Calu3 (cell line): Measurements from ENCODE around the gene ARTN. TPM values are rescaled to one million over a fixed set of nuclear protein-coding genes. Genes with fewer than 3 reads are reported as not detected.

Experiments used
- BruUV-seq: library from RNA; stranded (reverse); fragments of 400-500 nt; replicated peaks from 2 replicates; lab custom pipeline; 2021; lab: Mats Ljungman, UMichigan
- CTCF ChIA-PET: fragments of 300-600 bp; sonication (Branson Sonifier 250); formaldehyde crosslinking; loops from one replicate; lab custom pipeline; 2022; ENCODE audit warnings: antibody characterized with exemption; lab: Charles Lee
- DNase-seq: peaks from one replicate; pipeline ENCODE4 v3.0.0; 2022
- H3K27ac Mint-ChIP-seq: one replicate; pipeline ENCODE4 v1.8.0; 2022; ENCODE audit warnings: mixed read lengths; ENCODE audit not compliant: unreplicated experiment
- H3K27me3 Mint-ChIP-seq: one replicate; pipeline ENCODE4 v1.8.0; 2022; ENCODE audit warnings: mixed read lengths; ENCODE audit not compliant: unreplicated experiment
- H3K36me3 Mint-ChIP-seq: one replicate; pipeline ENCODE4 v1.8.0; 2022; ENCODE audit warnings: mild to moderate bottlenecking, moderate library complexity, mixed read lengths; ENCODE audit not compliant: insufficient read depth, unreplicated experiment
- H3K4me1 Mint-ChIP-seq: one replicate; pipeline ENCODE4 v1.8.0; 2022; ENCODE audit warnings: mild to moderate bottlenecking, low read depth, mixed read lengths; ENCODE audit not compliant: unreplicated experiment
- H3K4me3 Mint-ChIP-seq: one replicate; pipeline ENCODE4 v1.8.0; 2022; ENCODE audit warnings: mild to moderate bottlenecking, low read depth, moderate library complexity, mixed read lengths; ENCODE audit not compliant: unreplicated experiment
- H3K9me3 Mint-ChIP-seq: one replicate; pipeline ENCODE4 v1.8.0; 2022; ENCODE audit warnings: low read depth, mixed read lengths; ENCODE audit not compliant: unreplicated experiment
- CTCF ChIP-seq: fragments of 200-600 bp; IDR thresholded peaks from one replicate; pipeline ENCODE4 v1.8.0; 2022; ENCODE audit warnings: antibody characterized with exemption; ENCODE audit not compliant: unreplicated experiment
- intact Hi-C: fragments of 100-400 bp; cut with micrococcal nuclease; formaldehyde crosslinking; loops from one replicate; pipeline ENCODE4 v1.10.0; 2022; ENCODE audit not compliant: unreplicated experiment
- total RNA-seq: library from RNA; stranded (reverse); gene quantifications from 2 replicates; pipeline ENCODE4 v1.2.3, GENCODE V29; 2022

The ARTN gene
- total RNA-seq, 1 experiment from 2014 or later, result 1.4 TPM

GRCh38 chr1:43956234-43956633 lies 22.6 kb downstream of the ARTN start:
- no peak for DNase-seq
- Mint-ChIP-seq H3K36me3 (no peaks in the 10 kb centered on the region), H3K27me3 (no peaks in the 10 kb centered on the region), H3K27ac (no peak overlapping the region), H3K4me3 (no peak overlapping the region), H3K4me1 (no peaks in the 10 kb centered on the region), H3K9me3 (no peaks in the 10 kb centered on the region)
- CTCF ChIA-PET, result interaction anchor here (0.6 kb wide), 1 partner anchor 434 kb away, joined by 3 read pairs; no protein-coding TSS in a partner anchor
- TF ChIP-seq CTCF, result no peak
- BruUV-seq, result no TSS peak
- intact Hi-C loops, result no loop called here

GRCh38 chr1:43957407-43958040 lies 23.9 kb downstream of the ARTN start:
- CTCF ChIA-PET, result no interaction called here
- H3K36me3 Mint-ChIP-seq, result no peaks in the 10 kb centered on the region

GRCh38 chr1:43958351-43959255 lies 25.0 kb downstream of the ARTN start:
- Mint-ChIP-seq H3K4me1 (no peaks in the 10 kb centered on the region), H3K36me3 (no peaks in the 10 kb centered on the region), H3K4me3 (no peak overlapping the region), H3K27me3 (no peaks in the 10 kb centered on the region), H3K27ac (no peak overlapping the region), H3K9me3 (no peaks in the 10 kb centered on the region)
- no peak for TF ChIP-seq CTCF
- CTCF ChIA-PET, result no interaction called here
- intact Hi-C loops, result no loop called here
- DNase-seq, result no peak
- BruUV-seq, result no TSS peak

More at GRCh38 chr1:43957407-43958040, 23.9 kb downstream of the ARTN start:
- no peak overlapping the region for H3K4me3 Mint-ChIP-seq
- TF ChIP-seq CTCF, result no peak
- BruUV-seq, result no TSS peak
- DNase-seq, result no peak
- H3K27me3 Mint-ChIP-seq, result no peaks in the 10 kb centered on the region
- H3K27ac Mint-ChIP-seq, result no peak overlapping the region
- intact Hi-C loops, result no loop called here
- no peaks in the 10 kb centered on the region for H3K4me1 Mint-ChIP-seq
- no peaks in the 10 kb centered on the region for H3K9me3 Mint-ChIP-seq

DNA sequence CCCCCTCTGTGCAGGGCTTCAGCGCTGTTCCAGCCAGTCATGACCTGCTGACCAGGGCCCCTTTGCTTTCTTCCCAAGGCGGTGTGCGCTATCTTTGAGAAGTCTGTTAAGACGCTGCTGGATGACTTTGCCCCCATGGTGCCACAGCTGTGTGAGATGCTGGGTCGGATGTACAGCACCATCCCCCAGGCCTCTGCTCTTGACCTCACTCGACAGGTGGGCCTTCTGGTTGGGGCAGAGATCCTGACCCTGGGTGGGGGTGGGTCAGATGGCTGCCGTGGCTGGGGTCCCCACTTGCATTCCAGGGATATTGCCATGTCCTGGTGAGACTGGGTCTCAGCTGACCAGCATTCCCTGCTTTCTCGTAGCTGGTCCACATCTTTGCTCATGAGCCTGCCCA lies 27.2 kb downstream of the ARTN start:
- CTCF ChIA-PET, result no interaction called here
- Mint-ChIP-seq H3K36me3 (no peaks in the 10 kb centered on the region), H3K27ac (no peak overlapping the region), H3K4me3 (no peak overlapping the region), H3K4me1 (no peaks in the 10 kb centered on the region), H3K9me3 (no peaks in the 10 kb centered on the region), H3K27me3 (no peaks in the 10 kb centered on the region)
- no TSS peak for BruUV-seq
- no peak for TF ChIP-seq CTCF
- intact Hi-C loops, result no loop called here
- DNase-seq, result no peak
